C4-2B (cell line): ENCODE measurements around the gene LIN7C.

Experiments used
- ZFX ChIP-seq: fragments of 450-650 bp; IDR thresholded peaks from 2 replicates; pipeline ENCODE4 v1.6.1; 2017
- TF ChIP-seq, protein P1 (sequence below): fragments of 450-650 bp; conservative IDR thresholded peaks from 2 replicates; pipeline ENCODE4 v1.5.1; 2017; ENCODE audit warnings: mild to moderate bottlenecking

GRCh38 chr11:27552341-27552740 is 45.8 kb upstream of the LIN7C start:
- TF ChIP-seq, protein P1, sequence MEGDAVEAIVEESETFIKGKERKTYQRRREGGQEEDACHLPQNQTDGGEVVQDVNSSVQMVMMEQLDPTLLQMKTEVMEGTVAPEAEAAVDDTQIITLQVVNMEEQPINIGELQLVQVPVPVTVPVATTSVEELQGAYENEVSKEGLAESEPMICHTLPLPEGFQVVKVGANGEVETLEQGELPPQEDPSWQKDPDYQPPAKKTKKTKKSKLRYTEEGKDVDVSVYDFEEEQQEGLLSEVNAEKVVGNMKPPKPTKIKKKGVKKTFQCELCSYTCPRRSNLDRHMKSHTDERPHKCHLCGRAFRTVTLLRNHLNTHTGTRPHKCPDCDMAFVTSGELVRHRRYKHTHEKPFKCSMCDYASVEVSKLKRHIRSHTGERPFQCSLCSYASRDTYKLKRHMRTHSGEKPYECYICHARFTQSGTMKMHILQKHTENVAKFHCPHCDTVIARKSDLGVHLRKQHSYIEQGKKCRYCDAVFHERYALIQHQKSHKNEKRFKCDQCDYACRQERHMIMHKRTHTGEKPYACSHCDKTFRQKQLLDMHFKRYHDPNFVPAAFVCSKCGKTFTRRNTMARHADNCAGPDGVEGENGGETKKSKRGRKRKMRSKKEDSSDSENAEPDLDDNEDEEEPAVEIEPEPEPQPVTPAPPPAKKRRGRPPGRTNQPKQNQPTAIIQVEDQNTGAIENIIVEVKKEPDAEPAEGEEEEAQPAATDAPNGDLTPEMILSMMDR, result no peak
- TF ChIP-seq ZFX, result no peak
